HG03025 (cell line): ENCODE data around the gene MAN1A1.

Source experiments
- ATAC-seq: cut with Tn5 transposase; IDR thresholded peaks from one replicate; pipeline ENCODE4 v1.9.1; 2021; ENCODE audit warnings: mild to moderate bottlenecking, moderate library complexity; ENCODE audit not compliant: unreplicated experiment, low FRiP score

Gene MAN1A1

GRCh38 chr6:119347466-119348095 is 2.0 kb downstream of the MAN1A1 start:
- no peak for ATAC-seq

DNA sequence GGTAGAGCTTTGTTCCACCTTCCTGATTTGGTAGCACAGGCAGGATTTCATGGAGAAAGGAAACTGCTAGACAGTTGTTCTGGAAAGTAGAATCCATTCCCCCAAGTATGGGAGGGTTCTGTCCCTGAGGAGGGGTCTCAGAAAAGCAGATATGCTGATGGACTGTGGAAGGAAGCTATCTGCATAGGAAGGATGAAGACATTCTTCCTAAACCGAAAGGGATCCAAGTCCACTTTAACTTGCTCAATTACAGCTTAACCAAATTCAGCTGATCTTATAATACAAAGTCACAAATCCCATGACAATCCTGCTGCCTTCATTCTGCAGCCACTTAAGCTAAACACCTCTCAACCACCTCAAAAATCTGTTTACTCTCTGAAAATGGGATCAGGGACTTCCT is 2.6 kb downstream of the MAN1A1 start:
- no peak for ATAC-seq

DNA sequence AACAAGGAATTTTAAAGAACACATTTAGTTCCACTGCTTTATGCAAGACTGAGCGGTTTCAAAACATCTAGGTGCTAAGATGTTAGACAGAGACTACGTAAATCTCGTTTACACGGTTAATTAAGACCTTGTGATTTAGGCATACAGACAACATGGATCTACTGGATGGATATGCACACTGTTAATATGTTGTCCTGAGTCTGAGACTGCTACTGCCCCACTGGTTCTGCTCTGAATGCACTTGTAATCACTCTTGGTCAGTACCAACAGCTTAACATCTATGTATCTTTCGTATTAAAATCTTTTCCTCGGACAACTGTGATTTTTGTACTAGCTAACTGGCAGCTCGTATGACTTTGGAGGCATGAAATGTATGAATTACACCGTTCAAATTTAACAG is 3.1 kb downstream of the MAN1A1 start:
- ATAC-seq, result no peak

GRCh38 chr6:119345114-119345513 is 4.4 kb downstream of the MAN1A1 start:
- ATAC-seq, result no peak

DNA sequence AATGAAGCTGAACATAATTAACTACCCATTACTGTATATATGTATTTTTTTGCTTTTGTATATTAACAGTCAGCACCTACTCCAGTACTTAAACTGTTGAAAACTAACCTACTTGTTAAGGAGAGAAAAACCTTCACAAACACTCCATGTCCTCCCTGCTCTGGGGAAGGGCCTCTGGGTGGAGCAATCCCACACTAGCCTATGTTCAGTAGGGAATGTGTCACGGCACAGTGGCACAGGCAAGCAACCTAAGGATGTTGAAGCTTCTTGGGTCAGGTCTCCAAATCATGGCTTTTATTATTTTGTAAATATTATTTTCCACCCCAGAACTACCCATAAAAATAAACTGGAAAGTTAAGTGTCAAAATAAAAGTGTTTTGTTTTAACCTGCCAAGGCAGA is 5.3 kb downstream of the MAN1A1 start:
- ATAC-seq, result no peak

DNA sequence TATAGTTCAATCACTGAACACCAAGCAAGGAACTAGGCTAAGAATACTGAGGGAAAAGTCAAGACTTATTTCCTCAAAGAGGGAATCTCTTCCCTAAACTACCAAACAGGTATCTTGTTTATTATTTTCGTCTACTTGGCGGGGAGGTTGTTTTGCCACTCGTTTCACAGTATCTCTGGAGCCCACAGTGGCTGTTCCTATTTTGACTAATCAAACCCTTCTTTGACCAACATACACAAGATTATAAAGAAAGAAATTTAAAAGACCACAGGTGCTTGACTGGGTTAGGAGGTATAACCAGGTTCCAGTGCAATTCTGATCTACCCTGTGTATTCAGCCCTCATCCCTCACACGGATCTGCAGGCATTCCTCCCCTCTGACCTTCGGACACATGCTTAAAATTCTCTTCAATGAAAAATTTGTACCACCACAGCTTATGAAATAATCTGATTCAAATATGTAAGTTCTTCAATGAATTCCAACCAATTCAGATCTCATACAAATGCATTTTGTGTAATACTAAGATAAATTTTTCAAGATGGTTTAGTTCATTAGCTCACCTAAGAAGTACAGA is 5.9 kb downstream of the MAN1A1 start:
- no peak for ATAC-seq

DNA sequence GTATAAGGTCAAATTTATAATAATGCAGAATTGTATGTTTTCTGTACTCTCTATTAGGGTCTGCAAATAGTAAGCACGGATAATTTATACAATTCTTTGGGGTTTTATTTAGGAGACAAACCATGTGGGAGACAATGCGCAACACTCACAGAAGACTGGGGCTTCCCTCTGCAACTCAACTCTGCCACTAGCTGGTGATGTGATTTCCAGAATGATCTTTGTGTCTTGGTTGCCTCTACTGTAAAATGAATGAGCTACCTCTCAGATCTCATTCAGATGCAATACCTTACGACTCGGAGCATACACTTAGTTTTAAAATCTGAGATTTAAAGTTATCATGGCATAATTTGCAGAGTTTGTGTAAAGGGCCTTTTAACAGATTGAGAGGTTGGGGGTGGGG is 6.4 kb downstream of the MAN1A1 start:
- no peak for ATAC-seq

GRCh38 chr6:119342430-119342829 is 7.1 kb downstream of the MAN1A1 start:
- ATAC-seq, result no peak

- no peak for ATAC-seq
Observed at GRCh38 chr6:119340796-119341487, 8.6 kb downstream of the MAN1A1 start.

- no peak for ATAC-seq
Observed at GRCh38 chr6:119339941-119340456, 9.6 kb downstream of the MAN1A1 start.

- ATAC-seq, result no peak
Observed at GRCh38 chr6:119337762-119338161, 11.8 kb downstream of the MAN1A1 start.

DNA sequence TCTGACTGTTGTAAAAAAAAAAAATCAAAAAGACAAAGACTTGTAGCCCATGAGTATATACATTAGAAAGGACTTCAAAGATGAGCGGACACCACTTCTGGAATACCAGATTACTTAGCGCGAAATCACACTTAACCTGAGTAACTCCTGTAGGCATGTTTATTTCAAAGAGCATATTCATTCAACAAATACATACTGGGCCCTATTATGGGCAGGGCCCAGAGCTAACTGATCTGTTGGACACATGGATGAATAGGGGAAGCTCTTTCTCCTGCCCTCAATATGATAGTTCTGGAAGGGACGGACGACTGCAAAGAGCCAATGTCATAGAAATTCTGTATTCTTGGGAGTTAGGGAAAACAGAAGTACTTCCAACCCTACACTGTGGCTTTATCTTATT is 12.3 kb downstream of the MAN1A1 start:
- ATAC-seq, result no peak

DNA sequence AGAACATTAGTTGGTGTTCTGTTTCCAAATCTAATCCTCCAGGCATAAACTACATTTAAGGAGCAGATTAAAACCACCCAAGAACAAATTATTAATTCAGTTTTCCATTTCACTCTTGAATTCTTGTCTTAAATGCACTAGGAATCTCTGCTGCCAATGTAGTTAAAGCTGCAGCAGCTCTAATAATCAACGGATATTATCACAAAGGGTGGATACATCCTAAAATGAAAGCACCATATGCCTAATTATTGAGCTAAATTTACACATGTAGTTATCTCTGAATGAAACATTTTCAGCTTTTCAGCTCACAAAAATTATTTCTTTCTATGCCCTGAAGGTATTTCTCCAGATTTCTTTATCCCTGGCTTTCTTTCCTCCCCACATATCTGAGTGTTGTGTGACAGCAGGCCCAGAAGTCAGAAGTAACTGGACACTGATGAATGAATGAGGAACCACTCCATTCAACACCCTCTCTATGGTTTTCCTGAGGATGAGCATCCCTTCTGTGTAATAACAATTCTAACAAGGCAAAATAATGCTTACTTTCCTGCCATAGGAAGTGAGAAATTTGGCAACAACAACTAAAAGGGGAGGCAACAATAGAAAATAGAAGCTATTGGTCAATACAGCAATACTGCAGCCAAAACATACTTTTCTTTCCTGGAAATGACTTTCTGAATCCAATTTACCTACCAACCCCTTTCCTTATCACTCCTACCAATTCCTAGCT is 14.9 kb downstream of the MAN1A1 start:
- no peak for ATAC-seq

DNA sequence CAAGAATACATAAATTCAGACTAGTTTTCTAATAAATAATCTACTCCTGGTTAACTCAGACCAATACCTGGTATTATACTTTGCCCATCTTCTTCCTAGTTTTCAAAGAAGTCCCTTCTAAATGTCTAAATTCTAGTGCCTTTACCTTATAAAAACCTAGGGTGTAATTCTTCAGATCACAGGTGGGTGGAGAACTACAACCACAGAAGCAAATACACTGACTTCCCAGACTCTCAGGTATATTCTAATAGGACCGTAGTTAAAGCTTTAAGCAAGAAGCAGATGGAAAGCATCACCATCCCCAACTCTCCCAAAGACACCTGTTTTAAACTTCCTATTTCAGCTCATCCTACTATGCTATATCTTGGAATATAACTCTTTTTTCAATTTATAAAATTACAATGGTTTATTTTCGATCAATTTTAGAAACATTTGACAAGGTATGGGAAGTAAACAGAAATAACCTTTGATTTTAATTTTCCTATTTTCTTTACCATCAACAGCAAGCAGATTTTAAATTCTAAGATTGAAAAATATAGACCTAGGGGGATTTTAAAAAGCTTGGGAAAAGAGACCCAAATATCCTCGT is 15.8 kb downstream of the MAN1A1 start:
- ATAC-seq, result peak; percentile 49

- no peak for ATAC-seq
Observed at GRCh38 chr6:119333063-119333609, 16.4 kb downstream of the MAN1A1 start.

- ATAC-seq, result no peak
Observed at GRCh38 chr6:119331663-119332286, 17.8 kb downstream of the MAN1A1 start.

DNA sequence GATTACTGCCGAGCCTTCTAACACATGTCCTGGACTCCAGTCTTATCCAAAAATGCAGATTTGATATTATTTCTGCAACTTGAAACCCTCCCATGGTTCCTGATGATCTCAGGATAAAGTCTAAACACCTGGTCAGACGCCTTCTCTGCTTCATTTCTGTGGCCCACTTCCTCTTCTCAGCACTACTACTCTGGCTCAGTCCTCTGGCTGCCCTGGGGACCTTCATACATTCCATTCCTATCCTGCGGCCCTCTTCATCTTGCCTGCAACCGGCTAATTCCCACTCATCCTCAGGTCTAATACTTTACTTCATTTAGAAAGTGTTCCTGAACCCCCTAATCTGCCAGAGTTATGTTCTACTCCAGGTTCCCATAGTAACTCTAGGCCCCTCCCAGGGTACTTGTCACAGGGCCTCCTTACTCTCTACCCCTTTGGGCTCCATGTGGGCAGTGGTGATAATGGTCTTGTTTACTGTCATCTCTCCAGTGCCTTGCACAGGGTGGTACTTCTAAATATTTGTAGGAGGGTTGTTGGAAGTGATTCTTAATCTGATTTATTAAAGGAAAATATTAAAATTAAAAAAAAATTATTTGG is 18.9 kb downstream of the MAN1A1 start:
- no peak for ATAC-seq

DNA sequence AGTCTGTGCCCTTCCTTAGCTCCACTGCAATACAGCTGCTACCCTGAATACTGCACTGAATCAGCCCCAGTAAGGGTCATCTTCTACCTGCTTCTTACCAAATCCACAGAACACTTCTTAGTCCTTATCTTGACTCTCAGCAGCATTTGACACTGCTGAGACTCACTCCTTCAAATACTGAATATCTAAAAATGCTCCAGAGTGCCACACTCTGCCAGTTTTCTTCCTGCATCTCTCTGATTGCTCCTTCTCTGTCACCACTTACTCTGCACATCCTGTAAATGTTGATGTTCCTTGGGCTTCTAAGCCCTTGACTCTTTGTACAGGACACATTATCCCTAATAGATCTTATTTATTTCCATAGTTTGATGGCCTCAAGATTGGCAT is 19.8 kb downstream of the MAN1A1 start:
- no peak for ATAC-seq

DNA sequence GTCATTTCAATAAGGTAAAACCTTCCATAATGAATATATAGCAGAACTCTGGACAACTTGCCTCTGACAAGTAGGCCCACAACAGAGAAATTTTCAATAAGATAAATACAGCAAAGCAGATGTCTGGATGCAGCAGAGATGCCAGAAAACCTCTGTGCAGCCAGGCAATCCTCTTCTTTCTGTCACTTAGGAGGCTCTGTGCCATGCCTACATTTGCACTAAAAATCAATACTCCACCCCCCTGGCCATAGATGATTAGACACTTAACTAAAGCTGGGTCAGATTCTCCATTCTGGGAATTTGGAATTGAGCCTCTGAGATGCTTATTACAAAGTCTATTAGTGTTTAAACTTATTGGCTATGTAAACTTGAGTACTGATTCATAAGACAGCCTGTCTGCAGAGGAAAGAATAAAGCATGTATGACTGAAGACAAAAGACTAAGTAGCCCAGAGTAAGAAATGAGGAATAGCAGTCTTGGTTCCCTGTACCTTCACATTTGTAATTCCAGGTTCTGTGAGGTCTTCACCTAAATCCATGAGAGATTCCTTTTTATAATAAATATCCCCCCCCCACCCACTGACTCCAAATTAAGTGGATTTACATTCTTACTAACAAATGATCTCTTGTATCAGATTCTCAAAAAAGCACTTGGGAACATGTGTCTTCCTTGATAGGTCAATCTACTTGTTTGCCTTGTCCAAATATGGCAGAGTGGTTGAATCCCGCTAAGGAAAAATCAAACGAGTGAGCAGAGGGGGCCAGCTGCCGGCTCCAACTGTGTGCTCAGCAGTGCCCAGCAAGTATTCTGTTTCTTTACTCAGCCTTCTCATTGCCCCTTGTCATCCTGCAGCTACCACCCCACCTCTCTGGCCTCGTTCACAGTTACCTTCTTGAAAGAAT is 20.4 kb downstream of the MAN1A1 start:
- no peak for ATAC-seq
